IMR-90 (cell line): ENCODE data around the gene AAK1. TPM values are rescaled to one million over a fixed set of nuclear protein-coding genes. Genes with fewer than 3 reads are reported as not detected.

Source experiments
- ATAC-seq: fragments of 200-7000 bp; cut with Tn5 transposase; 2 replicates; pipeline ENCODE4 v1.9.1; 2020; ENCODE audit warnings: low read depth, mild to moderate bottlenecking, moderate library complexity
- BruUV-seq: library from RNA; stranded (reverse); fragments of 400-500 nt; replicated peaks from 2 replicates; lab custom pipeline; 2021; lab: Mats Ljungman, UMichigan
- CTCF ChIA-PET: fragments of 300-600 bp; formaldehyde crosslinking; extraction: SDS; loops from one replicate; lab custom pipeline; 2021; ENCODE audit warnings: antibody characterized with exemption; lab: Yijun Ruan, JAX
- POLR2A ChIA-PET: fragments of 300-600 bp; sonication (Branson Sonifier 250); formaldehyde crosslinking; loops from one replicate; lab custom pipeline; 2022; ENCODE audit warnings: antibody characterized with exemption; ENCODE audit not compliant: unreplicated experiment; lab: Charles Lee
- DNase-seq: peaks from one replicate; pipeline ENCODE4 v3.0.0; 2013
- H2AFZ ChIP-seq: replicated peaks from 2 replicates; pipeline ENCODE3; 2013; ENCODE audit warnings: low read length, mild to moderate bottlenecking; ENCODE audit not compliant: poor library complexity
- H2AK5ac ChIP-seq: 2 replicates; pipeline ENCODE4 v1.6.1; 2013; ENCODE audit warnings: low read depth, low read length, inconsistent platforms
- H2AK9ac ChIP-seq: replicated peaks from 2 replicates; pipeline ENCODE3; 2013; ENCODE audit warnings: mild to moderate bottlenecking, low read depth, low read length, moderate library complexity; ENCODE audit not compliant: poor library complexity
- H2BK120ac ChIP-seq: 2 replicates; pipeline ENCODE4 v1.6.1; 2013; ENCODE audit warnings: low read depth, low read length, inconsistent platforms
- H2BK15ac ChIP-seq: 3 replicates; pipeline ENCODE4 v1.6.1; 2013; ENCODE audit warnings: low read depth, low read length, inconsistent platforms
- H2BK20ac ChIP-seq: 2 replicates; pipeline ENCODE4 v1.6.1; 2013; ENCODE audit warnings: low read depth, mild to moderate bottlenecking, inconsistent platforms, low read length, moderate library complexity
- H2BK5ac ChIP-seq: 2 replicates; pipeline ENCODE4 v1.6.1; 2013; ENCODE audit warnings: mild to moderate bottlenecking, low read depth, low read length, inconsistent platforms; ENCODE audit not compliant: poor library complexity, severe bottlenecking
- H3K14ac ChIP-seq: replicated peaks from 2 replicates; pipeline ENCODE4 v1.6.1; 2013; ENCODE audit warnings: low read depth, low read length, inconsistent platforms
- H3K18ac ChIP-seq: 2 replicates; pipeline ENCODE4 v1.6.1; 2013; ENCODE audit warnings: low read depth, low read length, control low read depth
- H3K23ac ChIP-seq: 2 replicates; pipeline ENCODE4 v1.6.1; 2013; ENCODE audit warnings: low read depth, low read length, inconsistent platforms
- H3K27ac ChIP-seq: 2 replicates; pipeline ENCODE4 v1.5.1; 2013; ENCODE audit warnings: mild to moderate bottlenecking, control low read depth, low read length; ENCODE audit not compliant: insufficient read depth
- H3K27me3 ChIP-seq: 2 replicates; pipeline ENCODE4 v1.6.1; 2013; ENCODE audit warnings: low read length; ENCODE audit not compliant: control insufficient read depth, insufficient read depth
- H3K36me3 ChIP-seq: 2 replicates; pipeline ENCODE4 v1.6.1; 2013; ENCODE audit warnings: low read length, mixed read lengths; ENCODE audit not compliant: control insufficient read depth, insufficient read depth
- H3K4ac ChIP-seq: 2 replicates; pipeline ENCODE4 v1.6.1; 2013; ENCODE audit warnings: low read depth, low read length, inconsistent platforms
- H3K4me1 ChIP-seq: 2 replicates; pipeline ENCODE4 v1.6.1; 2013; ENCODE audit warnings: low read length, mixed read lengths; ENCODE audit not compliant: control insufficient read depth, insufficient read depth
- H3K4me2 ChIP-seq: 2 replicates; pipeline ENCODE4 v1.6.1; 2013; ENCODE audit warnings: low read depth, mild to moderate bottlenecking, control low read depth, low read length, moderate library complexity
- H3K4me3 ChIP-seq: 2 replicates; pipeline ENCODE4 v1.5.1; 2013; ENCODE audit warnings: low read depth, mild to moderate bottlenecking, control low read depth, low read length, moderate library complexity; ENCODE audit not compliant: insufficient read depth
- H3K56ac ChIP-seq: 2 replicates; pipeline ENCODE4 v1.6.1; 2013; ENCODE audit warnings: low read length, inconsistent platforms; ENCODE audit not compliant: insufficient read depth; ENCODE audit errors: extremely low read depth
- H3K79me1 ChIP-seq, 2 experiments: 2 replicates each; pipeline ENCODE4 v1.6.1; 2013; ENCODE audit warnings: low read length in 2 of 2, inconsistent platforms in 1 of 2, low read depth in 1 of 2
- H3K9ac ChIP-seq: 2 replicates; pipeline ENCODE4 v1.6.1; 2013; ENCODE audit warnings: low read depth, low read length, control low read depth
- H3K9me1 ChIP-seq: 2 replicates; pipeline ENCODE4 v1.6.1; 2013; ENCODE audit warnings: low read length, inconsistent platforms; ENCODE audit not compliant: insufficient read depth
- H3K9me3 ChIP-seq: 2 replicates; pipeline ENCODE4 v1.6.1; 2013; ENCODE audit warnings: low read length; ENCODE audit not compliant: control insufficient read depth, insufficient read depth
- H4K20me1 ChIP-seq: 2 replicates; pipeline ENCODE4 v1.6.1; 2013; ENCODE audit warnings: low read length, inconsistent platforms; ENCODE audit not compliant: insufficient read depth
- H4K5ac ChIP-seq: 2 replicates; pipeline ENCODE4 v1.6.1; 2013; ENCODE audit warnings: mild to moderate bottlenecking, low read depth, low read length, control low read depth
- H4K8ac ChIP-seq, 2 experiments: 2 replicates each; pipeline ENCODE4 v1.6.1; 2013; ENCODE audit warnings: low read depth in 2 of 2, low read length in 2 of 2, control low read depth in 1 of 2, inconsistent platforms in 1 of 2
- H4K91ac ChIP-seq: 2 replicates; pipeline ENCODE4 v1.6.1; 2013; ENCODE audit warnings: low read depth, low read length, inconsistent platforms; ENCODE audit not compliant: insufficient read depth
- BHLHE40 ChIP-seq: fragments of 150-350 bp; IDR thresholded peaks from 2 replicates; pipeline ENCODE4 v1.6.1; 2016; ENCODE audit warnings: mild to moderate bottlenecking, low read depth, low read length
- CHD1 ChIP-seq: IDR thresholded peaks from 2 replicates; pipeline ENCODE4 v1.6.1; 2012; ENCODE audit warnings: low read depth, low read length, improper control_type of control experiment
- MXI1 ChIP-seq: IDR thresholded peaks from 2 replicates; pipeline ENCODE4 v1.6.1; 2012; ENCODE audit warnings: low read depth, mild to moderate bottlenecking, low read length, moderate library complexity, borderline replicate concordance
- NFE2L2 ChIP-seq: fragments of 150-350 bp; IDR thresholded peaks from 2 replicates; pipeline ENCODE4 v1.6.1; 2016; ENCODE audit warnings: low read depth, mild to moderate bottlenecking, low read length
- RAD21 ChIP-seq: IDR thresholded peaks from 2 replicates; pipeline ENCODE4 v1.6.1; 2012; ENCODE audit warnings: low read length, improper control_type of control experiment
- RCOR1 ChIP-seq: IDR thresholded peaks from 2 replicates; pipeline ENCODE4 v1.6.1; 2012; ENCODE audit warnings: mild to moderate bottlenecking, low read length, improper control_type of control experiment; ENCODE audit not compliant: insufficient replicate concordance
- RFX5 ChIP-seq: IDR thresholded peaks from 2 replicates; pipeline ENCODE4 v1.8.0; 2012; ENCODE audit warnings: low read depth, mild to moderate bottlenecking, low read length, moderate library complexity
- SMC3 ChIP-seq: fragments of 150-350 bp; IDR thresholded peaks from 2 replicates; pipeline ENCODE4 v1.6.1; 2016; ENCODE audit warnings: low read depth, mild to moderate bottlenecking, antibody characterized with exemption, low read length, moderate library complexity
- WGBS, 2 experiments: methylation state at CpG; one replicate each; pipeline versions ENCODE4 v1.1.5 to v1.1.7; 2013; ENCODE audit warnings: missing lambda C conversion rate in 2 of 2; ENCODE audit not compliant: insufficient read length in 1 of 2; ENCODE audit errors: extremely low coverage in 2 of 2; 5-methylcytosine and 5-hydroxymethylcytosine counted together
- dilution Hi-C: fragments of 300-500 bp; cut with HindIII; formaldehyde crosslinking; loops from one replicate; pipeline ENCODE4 v1.14.3; 2018; ENCODE audit warnings: low sequenced_read_pairs; ENCODE audit not compliant: unreplicated experiment
- in situ Hi-C: fragments of 300-500 bp; cut with MboI; formaldehyde crosslinking; loops from 3 replicates; pipeline ENCODE4 v1.14.3; 2019; ENCODE audit warnings: low sequenced_read_pairs, inconsistent platforms, mixed read lengths
- intact Hi-C: fragments of 100-400 bp; cut with micrococcal nuclease; formaldehyde crosslinking; loops from 2 replicates; pipeline ENCODE4 v1.10.0; 2022
- polyA plus RNA-seq, 3 experiments: library from polyadenylated mRNA; depleted of rRNA; stranded (reverse); fragments of >200 nt; gene quantifications; 2 replicates each; pipeline ENCODE4 v1.2.3, GENCODE V29; 2012; ENCODE audit warnings: low replicate concordance in 1 of 3
- total RNA-seq: library from RNA; depleted of rRNA; stranded (reverse); fragments of >200 nt; gene quantifications from 2 replicates; pipeline ENCODE4 v1.2.3, GENCODE V29; 2012
- TF ChIP-seq, protein P1 (sequence below): conservative IDR thresholded peaks from 2 replicates; pipeline ENCODE4 v1.5.1; 2012; ENCODE audit warnings: mild to moderate bottlenecking, low read depth, low read length, improper control_type of control experiment
- TF ChIP-seq, protein P2 (sequence below): fragments of 150-350 bp; IDR thresholded peaks from 2 replicates; pipeline ENCODE4 v1.6.1; 2016; ENCODE audit warnings: low read depth, mild to moderate bottlenecking, low read length, moderate library complexity, borderline replicate concordance

The AAK1 gene
- total and polyA plus RNA-seq, 2 of the 4 experiments (the other 2 are of a cell fraction), result 21.9 to 26.5 TPM

DNA sequence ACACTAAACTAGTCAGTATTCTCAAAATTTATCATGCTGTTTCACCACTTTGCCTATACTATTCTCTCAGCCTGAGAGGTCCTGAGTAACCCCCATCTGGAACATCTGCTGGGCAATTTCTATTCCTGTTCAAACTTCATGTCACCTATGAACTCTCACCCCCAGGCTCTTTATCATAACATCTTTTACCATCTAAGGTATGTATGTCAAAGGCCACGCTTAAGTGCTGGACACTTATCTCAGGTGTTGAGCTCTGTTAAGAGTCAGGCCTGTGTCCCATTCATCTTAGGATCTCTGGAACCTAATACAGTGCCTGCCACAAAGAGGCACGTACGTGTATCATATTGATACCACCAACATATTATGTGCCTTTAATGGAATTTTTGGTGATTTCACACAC is 4.9 kb downstream of the AAK1 start:
- no peak overlapping the region for H3K56ac ChIP-seq
- no peak overlapping the region for H3K9ac ChIP-seq
- H4K91ac ChIP-seq, result no peak overlapping the region
- ATAC-seq, result no peak
- H2BK15ac ChIP-seq, result no peak overlapping the region
- dilution Hi-C loops, result no loop called here
- POLR2A ChIA-PET, result no interaction called here
- no peak overlapping the region for H2BK5ac ChIP-seq
- peak overlapping the region; percentile 19; the same call in 1 of the 2 replicates for H3K23ac ChIP-seq
- H3K4ac ChIP-seq, result no peak overlapping the region
- H3K9me3 ChIP-seq, result no peaks in the 10 kb centered on the region
- intact Hi-C loops, result no loop called here
- H3K36me3 ChIP-seq, result peaks cover 4% of the 10 kb centered on the region; the same call in 1 of the 2 replicates
- no peak overlapping the region for H3K27ac ChIP-seq
- TF ChIP-seq NFE2L2 (no peak), BHLHE40 (no peak), RAD21 (no peak), RFX5 (no peak), MXI1 (no peak), SMC3 (no peak), CHD1 (no peak), RCOR1 (no peak)
- TF ChIP-seq, protein P1, sequence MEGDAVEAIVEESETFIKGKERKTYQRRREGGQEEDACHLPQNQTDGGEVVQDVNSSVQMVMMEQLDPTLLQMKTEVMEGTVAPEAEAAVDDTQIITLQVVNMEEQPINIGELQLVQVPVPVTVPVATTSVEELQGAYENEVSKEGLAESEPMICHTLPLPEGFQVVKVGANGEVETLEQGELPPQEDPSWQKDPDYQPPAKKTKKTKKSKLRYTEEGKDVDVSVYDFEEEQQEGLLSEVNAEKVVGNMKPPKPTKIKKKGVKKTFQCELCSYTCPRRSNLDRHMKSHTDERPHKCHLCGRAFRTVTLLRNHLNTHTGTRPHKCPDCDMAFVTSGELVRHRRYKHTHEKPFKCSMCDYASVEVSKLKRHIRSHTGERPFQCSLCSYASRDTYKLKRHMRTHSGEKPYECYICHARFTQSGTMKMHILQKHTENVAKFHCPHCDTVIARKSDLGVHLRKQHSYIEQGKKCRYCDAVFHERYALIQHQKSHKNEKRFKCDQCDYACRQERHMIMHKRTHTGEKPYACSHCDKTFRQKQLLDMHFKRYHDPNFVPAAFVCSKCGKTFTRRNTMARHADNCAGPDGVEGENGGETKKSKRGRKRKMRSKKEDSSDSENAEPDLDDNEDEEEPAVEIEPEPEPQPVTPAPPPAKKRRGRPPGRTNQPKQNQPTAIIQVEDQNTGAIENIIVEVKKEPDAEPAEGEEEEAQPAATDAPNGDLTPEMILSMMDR, result no peak
- TF ChIP-seq, protein P2, sequence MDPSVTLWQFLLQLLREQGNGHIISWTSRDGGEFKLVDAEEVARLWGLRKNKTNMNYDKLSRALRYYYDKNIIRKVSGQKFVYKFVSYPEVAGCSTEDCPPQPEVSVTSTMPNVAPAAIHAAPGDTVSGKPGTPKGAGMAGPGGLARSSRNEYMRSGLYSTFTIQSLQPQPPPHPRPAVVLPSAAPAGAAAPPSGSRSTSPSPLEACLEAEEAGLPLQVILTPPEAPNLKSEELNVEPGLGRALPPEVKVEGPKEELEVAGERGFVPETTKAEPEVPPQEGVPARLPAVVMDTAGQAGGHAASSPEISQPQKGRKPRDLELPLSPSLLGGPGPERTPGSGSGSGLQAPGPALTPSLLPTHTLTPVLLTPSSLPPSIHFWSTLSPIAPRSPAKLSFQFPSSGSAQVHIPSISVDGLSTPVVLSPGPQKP, result no peak
- no peak overlapping the region for H2BK20ac ChIP-seq
- H4K5ac ChIP-seq, result no peak overlapping the region
- H2AFZ ChIP-seq, result no peak overlapping the region
- BruUV-seq, result no TSS peak
- H3K4me3 ChIP-seq, result no peak overlapping the region
- no peak overlapping the region for H2AK9ac ChIP-seq
- 75% methylated on average over 1 of the region's 3 CpGs; no CpG with 5 or more reads in 1 of the 2 experiments for WGBS, 2 experiments
- peaks cover 33% of the 10 kb centered on the region for H3K9me1 ChIP-seq
- H3K18ac ChIP-seq, result no peak overlapping the region
- H3K4me1 ChIP-seq, result peaks cover 19% of the 10 kb centered on the region
- H2BK120ac ChIP-seq, result no peak overlapping the region
- peaks cover 79% of the 10 kb centered on the region for H4K20me1 ChIP-seq
- H3K27me3 ChIP-seq, result no peaks in the 10 kb centered on the region
- in situ Hi-C loops, result no loop called here
- no peak overlapping the region for H2AK5ac ChIP-seq
- DNase-seq, result no peak
- H3K4me2 ChIP-seq, result no peak overlapping the region
- no peak overlapping the region for H3K14ac ChIP-seq
- CTCF ChIA-PET, result interaction anchor here (1.0 kb wide), 1 partner anchor 74 kb away, joined by 3 read pairs; no protein-coding TSS in a partner anchor
- H4K8ac ChIP-seq, result no peak overlapping the region
- peaks cover 20 to 79% of the 10 kb centered on the region in 2 experiments for H3K79me1 ChIP-seq
